GM18951 (cell line): ENCODE data around the gene LGR6.
"Not testable (repeated sequence)": the region's sequence is repeated elsewhere in the genome, so short reads cannot be mapped to it uniquely, and the experiment has no call there.

ENCODE experiments used
- POLR2A ChIP-seq: IDR thresholded peaks from 4 replicates; pipeline ENCODE4 v1.6.1; 2011; ENCODE audit warnings: mild to moderate bottlenecking; ENCODE audit not compliant: insufficient read length, insufficient read depth; ENCODE audit errors: extremely low read depth
- in situ Hi-C: fragments of 300-500 bp; cut with MboI; formaldehyde crosslinking; loops from one replicate; pipeline ENCODE4 v1.12.0; 2022; ENCODE audit warnings: low sequenced_read_pairs, mixed read lengths, inconsistent platforms; ENCODE audit not compliant: unreplicated experiment

The LGR6 gene

DNA sequence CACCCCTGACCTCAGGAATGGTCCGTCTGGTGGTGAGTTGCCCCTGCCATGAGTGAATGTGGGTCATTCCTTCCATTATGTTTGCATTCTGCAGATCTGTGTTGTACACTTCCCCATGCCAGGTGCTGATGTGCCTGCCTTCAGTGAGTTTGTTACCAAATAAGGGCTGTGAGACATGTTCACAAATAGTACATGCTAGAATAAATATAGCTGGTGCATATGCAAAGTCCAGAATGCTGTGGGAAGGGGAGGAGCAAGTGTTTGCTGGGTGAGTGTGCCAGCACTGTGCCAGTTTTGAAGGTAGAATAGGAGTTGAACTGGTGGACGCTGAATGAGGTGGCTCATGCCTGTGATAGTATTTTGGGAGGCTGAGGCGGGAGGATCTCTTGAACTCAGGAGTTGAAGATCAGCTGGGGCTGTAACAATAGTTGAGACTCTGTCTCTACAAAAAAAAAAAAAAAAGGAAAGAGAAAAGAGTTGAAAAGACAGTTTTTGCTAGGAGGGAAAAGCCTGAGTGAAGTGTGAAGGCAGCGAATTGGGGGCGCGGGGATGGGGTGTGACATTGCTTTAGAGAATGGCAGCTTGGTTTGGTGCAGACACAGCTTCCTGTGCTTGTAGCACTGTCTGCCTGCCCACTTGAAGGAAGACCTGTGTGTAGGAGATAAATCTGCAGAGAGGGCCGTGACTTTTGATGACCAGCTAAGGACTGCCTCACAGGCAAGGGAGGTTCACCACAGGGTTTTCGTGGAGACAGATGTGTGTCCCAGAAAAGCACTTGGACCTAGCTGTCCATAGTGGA, 61.1 kb downstream of the LGR6 start:
- in situ Hi-C loops = no loop called here
- no peak for TF ChIP-seq POLR2A

- in situ Hi-C loops = no loop called here
- TF ChIP-seq POLR2A = no peak
These were observed 61.7 kb downstream of the LGR6 start for GRCh38 chr1:202255343-202255742.

GRCh38 chr1:202259705-202260104, 66.1 kb downstream of the LGR6 start:
- in situ Hi-C loops = no loop called here
- TF ChIP-seq POLR2A = no peak

GRCh38 chr1:202261209-202261958, 67.8 kb downstream of the LGR6 start:
- in situ Hi-C loops = not testable (repeated sequence)

- TF ChIP-seq POLR2A = no peak
- in situ Hi-C loops = no loop called here
These were observed 70.0 kb downstream of the LGR6 start for GRCh38 chr1:202263628-202264027.

DNA sequence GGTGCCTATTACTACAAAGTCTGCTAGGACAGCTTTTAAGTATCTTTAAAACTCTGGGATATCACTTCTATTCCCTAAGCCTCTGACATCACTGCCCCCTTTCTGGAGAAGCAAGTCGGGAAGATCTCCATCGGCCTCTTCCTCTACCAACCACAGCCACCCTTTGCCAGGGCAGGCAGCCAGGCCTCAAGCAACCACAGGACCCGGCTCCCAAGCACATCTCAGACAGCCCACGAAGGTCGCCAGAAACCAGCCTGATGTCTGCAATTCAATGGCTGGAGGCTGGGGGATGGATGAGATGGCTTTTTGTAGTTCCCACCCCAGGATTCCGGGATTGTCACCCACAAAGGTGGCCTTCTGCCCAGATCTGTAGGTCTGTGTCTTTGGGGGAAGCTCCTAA, 70.7 kb downstream of the LGR6 start:
- in situ Hi-C loops = no loop called here
- TF ChIP-seq POLR2A = no peak

- TF ChIP-seq POLR2A = no peak
- in situ Hi-C loops = no loop called here
These were observed 71.1 kb downstream of the LGR6 start for GRCh38 chr1:202264726-202265125.

DNA sequence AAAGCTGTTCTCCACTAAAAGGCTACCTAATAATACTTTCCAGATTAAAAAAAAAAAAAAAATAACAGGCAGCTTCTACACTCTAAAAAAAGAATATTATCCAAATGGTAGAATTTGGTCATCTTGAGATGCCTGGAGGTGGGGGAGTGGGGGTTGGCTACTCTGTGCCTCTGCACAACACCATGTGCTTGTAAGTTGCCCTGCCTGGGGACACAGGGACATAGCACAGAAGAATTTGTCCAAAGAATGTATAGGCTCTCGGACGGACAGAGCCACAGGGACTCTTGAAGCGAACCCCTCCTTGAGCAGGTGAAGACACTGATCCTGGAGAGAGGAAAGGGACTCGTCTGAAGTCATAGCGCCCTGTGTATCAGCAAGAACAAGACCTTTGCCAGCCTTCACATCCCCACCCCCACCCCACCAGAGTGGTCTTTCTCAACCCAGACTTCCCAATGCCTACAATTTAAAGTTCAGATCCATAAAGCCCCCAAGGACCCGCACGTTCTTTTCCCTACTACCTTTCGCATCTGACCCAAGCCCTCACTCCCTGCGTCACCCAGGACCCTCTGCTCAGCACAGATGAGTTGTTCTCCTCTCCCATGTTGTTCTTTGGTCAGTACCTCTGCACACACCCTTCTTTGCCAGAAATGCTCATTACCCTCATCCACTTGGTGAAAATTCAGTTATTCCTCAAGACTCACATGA, 72.6 kb downstream of the LGR6 start:
- no peak for TF ChIP-seq POLR2A
- in situ Hi-C loops = no loop called here

DNA sequence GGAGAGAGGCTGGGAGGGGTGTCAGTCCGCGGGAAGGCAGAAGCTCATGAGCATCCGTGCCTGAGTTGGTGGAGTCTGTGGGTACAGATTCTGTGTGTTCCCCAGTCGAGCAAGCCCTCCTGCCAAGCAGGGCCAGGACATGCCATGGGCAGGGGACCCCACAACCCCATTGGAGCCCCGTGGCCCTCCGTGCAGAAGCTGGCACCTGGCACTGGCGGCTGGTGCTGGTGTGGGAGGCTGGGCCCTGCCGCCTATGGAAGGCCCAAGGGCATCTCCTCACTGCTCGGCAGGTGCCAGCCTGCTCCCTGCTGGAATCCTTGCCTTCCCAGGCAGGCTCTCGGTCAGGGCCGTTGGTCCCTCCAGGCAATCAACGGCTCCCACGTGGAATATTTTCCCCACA, 74.4 kb downstream of the LGR6 start:
- TF ChIP-seq POLR2A = no peak
- in situ Hi-C loops = no loop called here

DNA sequence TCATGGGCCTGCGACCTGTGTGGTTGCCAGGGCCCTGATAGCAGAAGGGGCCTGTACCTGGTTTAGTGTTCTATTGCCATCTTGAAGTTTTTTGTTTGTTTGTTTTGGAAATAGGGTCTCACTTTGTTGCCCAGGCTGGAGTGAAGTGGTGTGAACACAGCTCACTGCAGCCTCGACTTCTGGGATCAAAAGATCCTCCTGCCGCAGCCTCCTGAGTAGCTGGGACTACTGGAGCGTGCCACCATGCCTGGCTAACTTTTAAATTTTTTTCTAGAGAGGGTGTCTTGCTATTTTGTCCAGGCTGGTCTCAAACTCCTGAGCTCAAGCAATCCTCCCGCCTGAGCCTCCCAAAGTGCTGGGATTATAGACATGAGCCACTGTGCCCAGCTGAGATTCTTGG, 75.2 kb downstream of the LGR6 start:
- in situ Hi-C loops = no loop called here
- no peak for TF ChIP-seq POLR2A

GRCh38 chr1:202270871-202271326, 77.3 kb downstream of the LGR6 start:
- in situ Hi-C loops = no loop called here
- TF ChIP-seq POLR2A = no peak

DNA sequence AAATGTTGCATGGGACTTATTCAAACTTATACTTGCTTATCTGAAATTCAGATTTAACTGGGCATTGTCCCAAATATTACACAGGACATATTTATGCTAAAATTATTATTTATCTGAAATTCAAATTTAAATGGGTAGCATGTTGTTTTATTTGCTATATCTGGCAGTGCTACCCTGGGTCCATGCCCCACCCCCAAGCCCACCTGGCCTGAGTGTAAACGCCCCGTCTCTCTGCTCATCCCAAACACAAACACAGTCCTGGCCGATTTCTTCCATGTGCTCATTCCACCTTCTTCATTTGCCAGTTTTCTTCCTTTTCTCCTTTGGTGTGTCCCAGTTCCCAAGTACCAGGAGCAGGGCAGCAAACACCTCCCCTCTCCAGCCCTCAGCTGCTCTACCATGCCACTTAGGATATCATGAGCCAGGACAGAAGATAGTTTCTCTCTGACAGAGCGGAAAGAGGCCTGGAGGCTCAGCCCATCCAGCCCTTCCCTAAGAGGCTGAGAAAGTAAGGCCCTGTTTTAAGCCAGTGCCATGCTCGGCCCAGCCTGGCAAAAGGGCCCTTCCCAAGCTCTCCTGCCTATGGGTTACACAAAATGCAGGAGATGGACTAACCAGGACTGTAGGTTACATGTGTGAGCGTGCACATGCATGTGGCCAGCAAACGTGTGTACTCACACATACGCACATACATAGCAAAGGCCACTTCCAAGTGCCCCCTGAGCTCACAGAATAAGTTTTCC, 78.7 kb downstream of the LGR6 start:
- no peak for TF ChIP-seq POLR2A

DNA sequence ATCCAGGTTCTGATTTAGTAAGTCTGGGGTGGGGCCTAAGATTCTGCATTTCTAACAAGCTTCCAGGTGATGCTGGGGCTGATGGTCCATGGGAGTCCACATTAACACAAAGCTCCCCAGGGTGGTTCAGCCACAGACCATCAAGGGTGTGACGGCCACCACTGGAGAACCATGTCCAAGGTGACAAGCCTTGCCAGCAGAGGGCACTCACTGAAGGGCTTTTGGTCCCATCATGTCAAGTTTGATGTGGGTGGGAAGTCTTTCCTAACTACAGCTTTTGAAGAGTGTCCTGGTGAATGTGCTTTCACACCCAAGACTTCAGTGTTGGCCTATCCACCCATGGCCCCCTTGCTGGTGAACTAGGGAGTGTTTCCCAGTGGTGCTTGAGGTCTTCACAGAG, 81.0 kb downstream of the LGR6 start:
- TF ChIP-seq POLR2A = no peak
- in situ Hi-C loops = no loop called here

More for the DNA sequence above, 78.7 kb downstream of the LGR6 start:
- in situ Hi-C loops = no loop called here

DNA sequence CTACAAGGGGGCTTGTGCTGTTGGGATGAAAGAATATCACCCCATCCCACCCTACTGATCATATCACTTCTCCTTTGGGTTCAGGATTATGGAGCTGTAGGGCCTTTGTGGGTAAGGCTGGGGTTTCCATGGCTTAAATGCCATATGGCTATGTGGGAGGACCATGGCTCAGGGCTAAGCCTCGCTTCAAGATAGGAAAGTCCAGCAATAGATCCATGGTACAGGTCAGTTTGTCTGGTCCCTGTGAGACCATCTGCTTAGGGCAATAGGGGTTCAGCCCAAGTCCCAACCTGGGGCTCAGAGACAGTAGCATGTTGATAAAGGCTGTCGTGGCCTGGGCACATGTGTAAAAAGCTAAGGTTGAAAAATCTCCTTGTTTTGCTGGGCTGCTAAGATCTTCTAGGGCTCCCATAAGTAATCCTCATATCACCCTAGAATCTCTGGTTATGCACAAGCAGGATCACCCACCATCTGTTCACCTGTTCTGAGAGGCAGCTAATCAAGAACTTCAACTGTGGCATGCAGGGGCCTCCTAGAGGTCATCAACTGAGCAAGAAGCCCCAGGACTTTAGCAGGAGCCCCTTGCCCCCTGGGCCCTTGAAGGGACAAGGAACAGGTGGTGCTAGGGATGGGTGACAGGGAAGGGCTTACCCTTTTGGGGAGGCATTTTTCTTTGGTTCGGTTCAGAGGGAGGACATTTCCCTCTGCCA, 81.6 kb downstream of the LGR6 start:
- in situ Hi-C loops = no loop called here
- no peak for TF ChIP-seq POLR2A
